Measurements from ENCODE around the gene MYO3B.

MYO3B gene

DNA sequence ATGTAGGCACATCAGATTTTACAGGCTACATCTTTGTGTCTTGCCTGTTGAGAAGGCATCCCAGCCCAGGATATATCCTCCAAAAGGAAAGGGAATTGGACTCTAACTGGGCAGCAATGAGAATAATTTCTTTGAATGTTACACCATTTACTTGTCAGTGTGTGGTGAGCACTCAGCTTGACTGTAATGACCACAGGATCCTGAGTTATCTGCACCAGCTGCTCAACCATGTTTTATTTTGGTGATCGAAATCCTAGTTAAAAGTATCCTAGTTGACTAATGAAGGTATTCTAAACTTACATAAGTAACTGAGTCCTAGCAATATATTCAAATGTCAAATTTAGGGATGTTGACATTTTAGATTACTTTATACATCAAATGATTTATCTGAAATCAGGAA lies 123.0 kb downstream of the MYO3B start:
- no peak for DNase-seq

DNA sequence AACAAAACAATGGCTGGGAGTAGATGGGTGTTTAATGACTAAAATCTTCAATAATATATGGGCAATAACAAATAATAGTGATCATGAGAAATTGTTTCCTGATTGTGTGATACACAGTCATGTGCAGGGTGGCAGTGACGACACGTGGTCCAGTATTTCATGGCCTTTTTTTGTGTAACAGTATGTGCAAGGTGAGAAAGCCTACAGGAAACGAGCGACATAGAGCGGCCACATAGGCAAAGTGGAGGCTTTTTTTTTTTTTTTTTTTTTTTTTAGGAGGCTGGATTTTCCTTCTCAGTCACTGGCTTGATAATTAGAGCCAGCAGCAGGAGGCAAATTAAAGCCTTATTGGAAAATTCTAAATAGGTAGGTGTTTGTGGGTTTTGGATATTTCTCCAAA lies 123.7 kb downstream of the MYO3B start:
- no peak for DNase-seq

DNA sequence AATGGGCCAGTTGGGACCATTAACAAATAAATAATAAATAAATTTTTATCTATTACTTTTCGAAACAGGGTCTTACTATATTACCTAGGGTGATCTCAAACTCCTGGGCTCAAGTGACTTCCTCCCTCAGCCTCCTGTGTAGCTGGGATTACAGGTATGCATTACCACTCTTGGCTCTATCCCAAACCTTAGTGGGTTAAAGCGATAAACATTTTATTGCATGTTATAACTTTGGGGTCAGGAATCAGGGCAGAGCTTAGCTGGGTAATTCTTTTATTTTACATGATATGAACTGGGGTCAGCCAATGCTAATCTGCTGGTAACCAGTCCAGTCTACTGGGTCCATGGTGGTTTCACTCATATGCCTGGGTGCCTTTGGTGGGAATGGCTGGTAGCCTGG lies 127.8 kb downstream of the MYO3B start:
- DNase-seq = no peak

DNA sequence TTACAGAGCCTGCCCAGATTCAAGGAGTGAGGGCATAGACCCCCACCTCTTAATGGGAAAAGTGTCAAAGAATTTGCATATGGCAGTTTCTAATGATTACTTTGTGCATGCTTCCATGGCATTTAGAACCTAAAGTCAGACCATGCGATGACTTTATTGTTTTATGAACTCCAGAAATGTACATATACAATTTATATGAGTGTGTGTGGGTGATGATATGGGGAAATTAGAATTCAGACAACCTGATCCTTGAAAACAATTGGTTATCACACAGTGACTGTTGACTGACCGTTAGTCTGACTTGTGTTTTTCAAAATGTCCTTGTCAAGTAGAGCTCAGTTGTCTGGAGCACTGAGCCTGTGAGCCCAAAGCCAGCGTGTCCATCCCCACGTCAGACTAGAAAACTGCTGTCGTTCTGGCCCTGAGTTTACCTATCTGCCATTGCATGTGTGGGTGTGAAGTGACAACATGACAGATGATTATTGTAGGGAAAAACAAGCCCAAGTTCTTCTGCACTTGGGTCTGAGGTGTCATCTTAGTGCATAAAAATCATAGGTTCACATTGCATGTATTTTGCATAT lies 128.4 kb downstream of the MYO3B start:
- DNase-seq = no peak

DNA sequence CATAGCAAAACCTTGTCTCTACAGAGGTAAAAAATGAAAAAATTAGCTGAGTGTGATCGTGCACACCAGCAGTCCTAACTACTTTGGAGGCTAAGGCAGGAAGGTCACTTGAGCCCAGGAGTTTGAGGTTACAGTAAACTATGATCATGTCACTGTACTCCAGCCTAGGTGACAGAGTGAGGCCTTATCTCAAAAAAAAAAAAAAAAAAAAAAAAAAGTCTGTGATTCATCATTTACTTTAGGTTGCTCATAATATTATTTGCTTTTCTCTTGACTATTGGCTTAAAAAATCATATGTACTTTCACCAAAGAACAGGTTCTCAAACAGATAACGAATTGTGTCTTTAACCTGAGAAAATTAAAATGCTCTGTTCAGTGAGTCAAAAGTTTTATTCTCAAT lies 129.1 kb downstream of the MYO3B start:
- DNase-seq = no peak

DNA sequence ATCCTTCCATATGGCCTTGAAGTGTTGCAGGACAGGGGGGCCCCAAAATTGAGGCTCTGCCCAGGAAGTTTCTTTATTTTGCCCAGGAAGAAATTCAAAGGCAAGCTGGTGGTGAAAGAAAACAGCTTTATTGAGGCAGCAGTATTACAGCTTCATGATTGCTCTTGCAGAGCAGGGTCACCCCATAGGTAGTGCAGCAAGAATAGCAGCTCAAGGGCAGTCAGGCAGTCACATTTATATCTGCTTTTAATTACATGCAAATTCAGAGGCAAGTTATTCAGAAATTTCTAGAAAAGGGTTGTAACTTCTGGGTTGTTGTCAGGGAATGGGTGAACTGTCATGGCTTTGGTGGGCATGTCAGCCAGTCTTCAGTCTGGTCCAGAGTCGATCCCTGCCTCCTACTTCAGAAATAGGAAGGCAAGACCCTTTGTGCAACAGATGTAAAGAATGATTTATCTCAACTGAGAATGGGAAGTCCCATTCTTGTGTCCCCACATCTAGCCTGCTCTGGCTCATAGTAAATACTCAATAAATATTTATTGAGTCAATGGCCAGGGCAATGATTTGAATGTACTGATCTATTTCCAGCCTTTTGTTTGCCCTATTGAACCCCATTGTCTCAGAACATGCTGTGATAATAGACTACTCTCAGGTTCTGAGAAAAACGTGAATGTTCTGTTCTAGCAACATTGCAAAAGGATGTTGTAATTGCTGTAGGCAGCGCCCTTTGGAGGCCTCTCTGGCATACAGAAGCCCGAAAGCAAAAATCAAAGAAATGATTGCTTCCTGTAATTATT lies 129.8 kb downstream of the MYO3B start:
- no peak for DNase-seq

DNA sequence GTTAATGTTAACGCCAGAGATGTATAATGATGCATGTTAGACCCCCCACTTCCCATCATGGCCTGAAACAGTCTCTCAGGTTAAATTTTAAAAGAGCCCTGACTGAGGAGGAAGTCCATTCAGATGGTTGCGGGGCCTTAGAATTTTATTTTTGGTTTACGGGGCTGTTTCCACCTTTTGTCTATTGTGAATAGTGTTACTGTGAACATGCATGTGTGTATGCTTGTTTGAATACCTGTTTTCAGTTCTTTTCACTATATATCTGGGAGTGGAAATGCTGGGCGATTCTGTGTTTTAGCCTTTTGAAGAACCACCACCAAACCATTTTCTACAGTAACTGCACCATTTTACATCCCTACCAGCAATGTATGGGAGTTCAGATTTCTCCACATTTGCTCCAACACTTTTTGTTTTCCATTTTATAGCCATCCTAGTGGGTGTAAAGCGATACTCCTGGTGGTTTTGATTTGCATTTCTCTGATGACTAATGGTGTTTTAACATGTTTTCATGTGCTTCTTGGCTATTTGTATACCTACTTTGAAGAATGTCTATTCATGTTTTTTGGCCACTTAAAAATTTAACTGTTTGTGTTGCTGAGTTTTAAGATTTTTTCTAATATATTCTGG lies 133.0 kb downstream of the MYO3B start:
- DNase-seq = no peak

DNA sequence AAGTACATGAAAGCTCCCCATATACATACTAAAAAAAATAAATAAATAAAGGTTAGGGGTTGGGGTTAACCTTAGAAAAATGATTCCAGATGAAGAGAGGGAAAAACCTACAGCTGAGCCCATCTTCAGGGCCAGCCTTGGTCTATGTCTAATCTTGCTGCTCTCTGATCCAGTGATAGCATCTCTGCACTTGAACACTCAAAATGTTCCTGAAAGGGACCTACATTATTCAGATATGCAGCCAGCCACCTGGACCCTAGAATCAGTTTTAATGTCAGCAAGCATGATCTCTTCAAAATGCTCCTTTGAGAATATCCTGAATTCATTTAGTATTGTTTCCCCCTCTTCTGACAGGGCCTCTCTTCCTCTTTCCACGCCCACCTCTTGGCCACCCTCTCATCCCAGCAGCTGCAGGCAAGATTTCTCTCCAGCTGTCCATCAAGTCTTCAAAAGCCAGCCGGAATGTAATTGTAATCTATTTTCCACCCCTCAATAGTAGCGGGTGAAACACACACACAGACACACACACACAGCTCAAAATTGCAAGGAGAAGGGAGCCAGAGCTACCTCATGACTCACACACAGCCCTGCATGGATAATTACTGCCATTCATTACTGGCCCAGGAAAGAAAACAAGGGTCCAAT lies 135.5 kb downstream of the MYO3B start:
- peak in 15 of 56 donors; percentile 2 to 26 (median 7) for DNase-seq

DNA sequence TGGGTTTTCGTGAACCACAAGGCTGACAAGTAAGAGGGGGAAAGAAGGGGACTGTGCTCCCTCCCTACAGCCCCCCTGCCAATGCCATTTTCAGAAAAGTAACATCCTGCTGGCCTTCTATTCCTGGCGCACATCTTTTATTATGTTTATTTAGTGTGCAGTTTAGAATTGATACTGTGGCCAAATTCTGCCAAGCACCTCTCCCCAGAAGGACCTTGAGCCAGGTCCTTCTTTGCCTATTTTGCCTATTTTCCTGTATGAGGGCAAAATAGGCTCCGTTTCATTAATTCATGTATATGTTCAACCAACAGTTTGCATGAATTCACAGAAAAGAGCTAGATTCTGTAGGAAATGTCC lies 136.0 kb downstream of the MYO3B start:
- DNase-seq = no peak

DNA sequence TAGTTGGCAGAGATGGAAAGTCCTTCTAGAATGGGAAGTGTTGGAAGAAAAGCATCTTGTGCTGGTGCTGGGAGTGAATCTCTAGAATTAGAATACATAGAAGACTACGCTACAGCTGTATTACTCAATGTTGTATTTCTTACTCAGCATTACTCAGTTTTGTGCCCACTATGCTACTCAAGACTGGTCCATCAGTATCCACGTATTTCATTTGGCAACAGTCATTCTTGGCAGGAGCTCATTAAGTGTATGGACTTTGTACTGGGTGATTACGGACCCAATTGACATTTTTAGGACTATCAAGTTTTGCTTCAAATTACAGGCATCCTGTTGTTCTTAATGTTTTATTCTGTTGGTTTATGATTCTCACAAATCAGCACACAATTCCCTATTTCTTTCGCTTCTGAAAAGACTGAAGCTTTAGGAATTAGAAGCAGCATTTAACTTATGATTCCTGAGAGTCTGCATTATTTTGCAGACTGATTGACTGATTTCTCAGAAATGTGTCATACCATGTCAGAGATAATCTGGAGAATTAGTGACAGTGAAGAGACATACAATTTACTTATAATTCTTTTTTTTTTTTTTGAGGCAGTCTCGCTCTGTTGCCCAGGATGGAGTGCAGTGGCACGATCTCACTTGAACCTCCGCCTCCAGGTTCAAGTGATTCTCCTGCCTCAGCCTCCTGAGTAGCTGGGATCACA lies 136.9 kb downstream of the MYO3B start:
- no peak for DNase-seq

DNA sequence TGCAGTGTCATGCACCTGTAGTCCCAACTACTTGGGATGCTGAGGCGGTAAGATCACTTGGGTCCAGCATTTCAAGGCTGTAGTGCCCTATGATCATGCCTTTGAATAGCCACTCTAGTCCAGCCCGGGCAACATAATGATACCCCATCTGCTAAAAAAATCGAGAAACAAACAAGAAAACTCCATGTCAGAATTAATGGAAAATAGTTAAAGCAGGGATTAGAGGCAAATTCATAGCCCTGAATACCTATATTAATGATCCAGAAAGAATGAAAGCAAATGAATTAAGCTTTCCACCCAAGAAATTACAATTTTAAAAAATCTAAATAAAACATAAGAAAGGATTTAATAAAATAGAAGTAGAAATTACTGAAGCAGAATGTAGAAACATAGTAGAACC lies 143.0 kb downstream of the MYO3B start:
- no peak for DNase-seq

DNA sequence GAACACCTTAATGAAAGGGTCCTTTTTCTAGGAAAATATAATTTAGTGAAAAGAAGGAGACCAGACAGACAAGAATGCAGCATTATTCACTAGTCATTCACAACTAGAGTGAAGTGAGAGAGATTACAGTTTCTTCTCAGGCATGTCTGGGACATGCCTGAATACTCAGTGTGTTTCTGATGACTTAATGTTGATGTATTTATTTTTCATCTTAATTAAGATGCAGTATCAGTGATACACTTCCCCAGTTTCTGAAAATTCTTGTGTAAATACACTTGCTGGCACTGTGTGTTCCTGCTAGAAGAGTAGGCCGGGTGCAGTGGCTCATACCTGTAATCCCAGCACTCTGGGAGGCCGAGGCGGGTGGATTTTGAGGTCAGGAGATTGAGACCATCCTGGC lies 143.6 kb downstream of the MYO3B start:
- DNase-seq = no peak

DNA sequence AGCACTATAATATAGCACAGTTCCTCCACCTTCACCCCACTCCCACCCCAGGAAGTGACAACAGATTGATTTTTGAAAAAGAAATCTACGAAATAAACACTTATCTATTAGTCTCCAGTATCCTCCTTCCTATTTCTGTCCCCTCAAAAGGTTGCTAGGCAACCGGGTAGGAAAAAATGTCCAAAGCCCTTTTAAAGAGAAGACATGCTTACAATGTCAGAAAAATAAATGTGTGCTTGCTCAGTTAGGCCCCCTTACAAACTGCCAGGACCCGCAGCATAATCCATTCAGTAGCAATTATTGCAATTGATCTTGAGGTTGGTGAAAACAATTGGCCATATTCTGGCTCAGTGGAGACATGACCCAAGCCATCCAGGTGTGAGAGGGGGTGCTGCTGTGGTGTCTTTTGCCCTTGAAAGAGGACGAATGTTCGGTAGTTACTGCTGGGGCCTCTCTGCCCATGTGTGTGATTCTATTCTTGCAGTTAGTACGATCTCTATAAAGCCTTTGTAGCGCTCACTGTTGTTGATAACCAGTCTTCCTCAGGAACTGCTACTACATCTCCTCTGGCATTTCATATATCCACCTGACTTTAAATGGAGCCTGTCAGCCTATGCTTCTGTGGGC lies 144.3 kb downstream of the MYO3B start:
- no peak for DNase-seq

DNA sequence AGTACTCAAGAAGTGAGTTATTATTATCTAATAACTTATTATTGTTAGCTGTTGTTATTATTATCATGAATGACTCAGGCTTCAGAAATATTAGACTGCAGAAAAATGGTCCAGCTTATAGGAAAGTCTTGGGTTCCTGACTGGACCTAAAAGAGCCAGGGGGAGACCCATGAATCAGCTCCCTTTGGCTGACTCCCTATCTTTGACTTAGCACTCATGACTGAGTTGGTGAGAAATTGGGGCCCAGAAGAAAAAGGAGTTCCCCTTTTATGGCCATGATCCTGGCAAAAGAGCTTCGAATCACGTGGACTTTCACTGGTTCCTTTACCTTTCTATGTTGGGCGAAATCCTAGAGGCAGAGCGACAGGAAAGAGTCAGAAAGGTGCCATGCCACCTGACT lies 145.8 kb downstream of the MYO3B start:
- no peak for DNase-seq

DNA sequence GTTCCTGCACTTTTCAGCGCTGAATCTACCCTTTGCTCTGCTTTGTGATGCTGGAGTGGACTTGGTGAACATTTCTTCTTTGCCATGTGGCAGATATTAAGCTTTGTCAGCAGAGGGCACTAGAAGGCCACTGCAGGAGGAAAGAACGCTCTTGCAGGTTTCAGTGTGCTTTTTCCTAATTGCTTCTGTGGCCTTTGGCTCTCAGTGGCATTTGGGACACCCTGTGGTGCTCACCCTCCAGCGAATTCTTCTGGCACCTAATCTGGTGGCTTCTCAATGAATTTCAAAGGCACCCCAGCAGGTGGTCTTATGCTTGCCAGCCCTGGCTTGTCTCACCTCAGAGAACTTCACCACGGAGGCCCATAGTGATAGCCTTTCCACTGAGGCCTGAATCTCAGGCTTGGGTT lies 146.7 kb downstream of the MYO3B start:
- DNase-seq = peak in 23 of 56 donors; percentile 1 to 41 (median 9)

DNA sequence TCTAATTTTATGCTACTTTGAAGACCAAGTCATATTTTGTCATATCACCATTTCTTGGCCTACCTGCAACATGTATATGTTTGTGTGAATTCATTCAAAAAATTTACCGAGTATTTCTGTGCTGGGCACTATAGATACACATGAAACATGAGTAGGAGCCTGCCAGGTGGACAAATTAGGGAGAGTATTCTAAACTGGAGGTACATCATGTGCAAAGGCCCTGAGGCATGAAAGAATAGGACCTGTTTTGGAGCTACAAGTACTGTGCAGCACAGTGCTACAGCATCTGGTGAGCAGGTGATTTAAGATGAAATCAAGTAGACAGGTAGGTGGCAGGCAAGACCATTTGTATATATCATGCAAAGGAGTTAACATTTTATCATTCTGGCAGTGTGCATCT lies 152.9 kb downstream of the MYO3B start:
- no peak for DNase-seq

DNA sequence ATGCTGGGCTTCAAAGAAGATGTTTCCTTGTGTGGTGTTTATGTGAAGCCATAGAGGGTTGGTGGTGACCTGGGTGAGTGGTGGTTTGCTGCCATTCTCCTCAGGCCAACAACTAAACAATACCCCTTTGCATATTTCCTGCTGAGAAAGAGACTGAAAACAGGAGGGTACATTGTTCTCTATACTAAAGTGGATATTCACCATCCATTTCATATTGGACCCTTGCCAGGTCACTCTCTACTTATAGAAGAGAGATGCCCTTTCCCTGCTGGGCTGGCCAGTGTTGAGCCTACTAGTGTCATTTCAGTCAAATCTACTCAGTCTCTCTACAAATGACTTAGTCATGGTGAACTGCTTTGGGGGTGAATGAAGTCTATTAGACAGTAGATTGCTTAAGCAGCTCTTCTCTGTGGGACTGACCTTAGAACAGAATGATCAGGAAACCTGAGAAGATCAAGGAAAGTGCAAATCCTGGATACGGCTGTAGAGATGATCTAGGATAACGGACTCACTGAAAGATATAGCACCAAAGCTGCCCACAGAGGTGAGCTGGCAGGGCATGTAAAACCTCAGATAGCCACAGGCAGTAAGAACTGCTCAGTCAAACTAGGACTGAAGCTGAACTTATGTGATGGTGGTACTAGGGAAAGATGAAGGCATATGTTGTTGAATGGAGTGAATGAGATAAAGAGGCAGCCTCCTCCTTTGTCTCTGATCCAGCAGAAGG lies 154.9 kb downstream of the MYO3B start:
- DNase-seq = peak in 1 of 56 donors; percentile 0

DNA sequence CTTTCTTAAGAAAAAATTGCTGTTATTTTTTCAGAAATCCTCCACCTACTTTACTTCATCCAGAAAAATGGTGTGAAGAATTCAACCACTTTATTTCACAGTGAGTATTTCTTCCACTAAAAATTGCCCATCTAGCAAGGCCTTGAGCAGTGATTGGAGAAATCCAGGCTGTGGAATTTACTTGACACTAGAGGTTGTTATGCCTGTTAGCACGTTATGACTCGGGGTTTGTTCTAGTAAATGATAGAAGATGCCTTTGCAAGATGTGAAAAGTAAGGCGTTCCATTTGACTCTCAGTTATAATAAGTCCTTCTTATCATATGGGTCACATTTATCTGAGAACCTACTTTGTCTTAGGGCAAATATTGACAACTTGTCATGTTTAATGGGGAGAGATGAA lies 157.4 kb downstream of the MYO3B start:
- DNase-seq = no peak

DNA sequence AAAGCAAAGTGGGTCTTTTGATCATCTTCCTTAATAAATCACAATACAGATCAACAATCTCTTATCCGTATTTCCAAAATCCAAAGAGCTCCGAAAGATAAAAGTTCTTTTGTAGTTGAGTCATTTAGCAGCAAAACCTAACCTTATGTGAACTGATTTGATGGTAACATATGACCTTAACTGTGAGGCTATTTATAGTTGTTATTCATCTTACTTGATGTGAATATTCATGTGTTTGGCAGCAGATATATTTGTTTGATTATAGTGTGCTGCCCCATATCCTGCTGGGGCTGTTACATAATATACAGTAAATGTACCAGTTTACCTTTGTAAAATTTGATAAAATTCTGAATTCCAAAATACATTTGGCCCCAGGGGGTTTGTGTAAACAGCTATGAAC lies 158.5 kb downstream of the MYO3B start:
- DNase-seq = no peak

DNA sequence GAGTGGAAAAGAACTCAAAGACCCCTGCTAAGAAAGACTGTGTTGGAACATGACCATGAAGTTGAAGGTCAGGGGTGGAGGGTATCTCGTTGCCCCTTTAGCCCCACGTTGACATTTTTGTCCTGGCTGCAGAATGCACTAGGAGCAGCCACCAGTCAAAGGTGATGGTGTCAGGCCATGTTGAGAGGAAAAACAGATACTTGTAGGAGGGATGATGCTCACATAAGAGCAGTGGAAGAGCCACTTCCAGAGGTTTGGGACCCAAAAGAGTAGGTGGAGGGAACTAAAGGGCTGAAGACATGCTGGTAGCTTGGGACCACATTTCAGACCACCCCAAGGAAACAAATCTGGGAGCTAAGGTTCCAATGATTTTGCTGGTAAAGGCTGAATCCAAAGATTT lies 159.0 kb downstream of the MYO3B start:
- DNase-seq = no peak

DNA sequence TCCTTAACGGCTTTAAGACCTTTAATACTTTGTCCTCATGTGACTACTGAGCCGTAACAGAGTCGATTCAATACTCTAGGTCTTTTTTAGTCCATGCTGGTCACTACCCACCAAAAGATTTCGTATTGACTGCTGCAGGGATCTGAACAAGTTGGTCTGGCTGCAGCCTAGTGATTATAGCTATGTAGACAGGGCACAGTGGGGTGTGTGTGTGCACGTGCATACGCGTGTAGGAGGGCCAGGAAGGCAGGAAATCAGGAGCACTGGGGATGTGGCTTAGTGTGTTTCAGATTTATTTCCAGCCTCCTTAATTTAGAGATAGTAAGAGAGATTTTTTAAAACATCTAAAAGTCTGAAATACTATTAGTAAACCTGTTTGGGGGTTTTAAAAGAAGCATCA lies 161.4 kb downstream of the MYO3B start:
- DNase-seq = no peak
